ENCODE measurements around the gene CREB3L2. TPM values are rescaled to one million over a fixed set of nuclear protein-coding genes. Genes with fewer than 3 reads are reported as not detected.

CREB3L2 gene
- total and polyA plus RNA-seq, 2 donors (not counting 1 experiment from before 2014, with no cell fraction given) = 13.8 to 25.1 TPM

DNA sequence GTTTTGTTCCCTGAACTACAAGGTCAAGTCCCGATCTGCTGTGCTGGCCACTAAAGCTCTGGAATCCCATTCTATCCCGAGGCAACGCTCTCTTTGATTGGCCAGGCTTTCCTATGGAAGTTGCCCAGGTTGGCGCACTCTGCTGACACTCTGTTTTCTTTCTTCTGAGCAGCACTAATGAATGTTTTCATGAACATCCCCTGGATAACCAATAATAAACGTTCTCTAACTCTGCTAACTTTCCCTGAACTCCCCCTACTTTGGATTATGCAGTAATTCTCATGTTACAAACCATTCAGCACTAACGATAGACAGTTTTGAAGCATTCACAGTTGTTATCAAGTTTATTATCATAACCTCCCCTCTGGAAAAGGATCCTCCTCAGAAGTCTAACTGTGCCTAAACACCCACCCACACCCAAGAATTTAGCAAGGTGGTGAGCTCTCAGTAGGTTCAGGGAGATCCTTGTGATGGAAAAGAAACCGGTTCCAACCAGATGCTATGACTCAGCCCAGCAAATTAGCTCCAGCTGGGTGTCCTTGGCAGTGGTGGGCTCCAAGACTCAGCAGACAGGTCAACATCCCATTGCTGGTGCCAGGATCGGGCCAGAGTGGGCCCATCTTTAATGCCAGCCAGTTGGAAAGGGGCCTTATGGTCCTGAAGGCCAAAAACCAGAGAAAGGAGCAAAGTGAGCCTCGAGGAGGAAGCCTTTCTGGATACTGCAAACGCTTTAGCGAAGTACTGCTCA is 68.4 kb downstream of the CREB3L2 start:
- Mint-ChIP-seq H3K4me1 (peaks cover 36% of the 10 kb centered on the region), H3K27ac (peak overlapping the region; percentile 8), H3K27me3 (no peaks in the 10 kb centered on the region), H3K9me3 (ENCODE audit: insufficient read depth) (no peaks in the 10 kb centered on the region), H3K4me3 (no peak overlapping the region)
- Histone ChIP-seq H3K4me2 (replicated peaks; ENCODE audit: low read depth, low read length, poor library complexity, severe bottlenecking) (no peak overlapping the region), H4K20me1 (ENCODE audit: control insufficient read depth, insufficient read depth, low read length, poor library complexity, severe bottlenecking) (peaks cover 6% of the 10 kb centered on the region), H3K27ac (ENCODE audit: low read length in 2 of 2) (peak overlapping the region in 1 of 2 donors; percentile 15), H3K79me2 (ENCODE audit: control insufficient read depth, insufficient read depth, low read length) (peaks cover 64% of the 10 kb centered on the region), H3K36me3 (replicated peaks in 1 of 2; ENCODE audit: control extremely low read depth in 1 of 2, control insufficient read depth in 1 of 2, extremely low read depth in 1 of 2, insufficient read depth in 2 of 2, low read length in 1 of 2) (no peaks in the 10 kb centered on the region), H3K4me1 (ENCODE audit: control insufficient read depth in 2 of 2, insufficient read depth in 2 of 2, low read length in 2 of 2) (peaks cover 28 to 30% of the 10 kb centered on the region in 2 donors), H3K9ac (ENCODE audit: low read length) (no peak overlapping the region), H3K27me3 (replicated peaks in 1 of 4; ENCODE audit: control extremely low read depth in 1 of 4, control insufficient read depth in 3 of 4, insufficient read depth in 4 of 4, low read length in 3 of 4) (no peaks in the 10 kb centered on the region), H3K4me3 (ENCODE audit: control extremely low read depth in 1 of 5, extremely low read depth in 1 of 5, insufficient read depth in 1 of 5, low read depth in 2 of 5, low read length in 4 of 5) (no peak overlapping the region), H2AFZ (ENCODE audit: insufficient read depth, low read depth, low read length, poor library complexity, severe bottlenecking) (no peak overlapping the region), H3K9me3 (ENCODE audit: control extremely low read depth in 1 of 3, control insufficient read depth in 2 of 3, insufficient read depth in 1 of 3, low read length in 2 of 3) (no peaks in the 10 kb centered on the region)
- ChIA-PET POLR2A (interaction anchor here (2.2 kb wide), 1 partner anchor 69 kb away, joined by 9 read pairs; the partner anchor contains the start of gene CREB3L2), CTCF (interaction anchor here (0.6 to 1.8 kb wide), 2 partner anchors 30 to 75 kb away, joined by 3 to 8 read pairs; no protein-coding TSS in a partner anchor)
- WGBS (ENCODE audit: insufficient coverage) = 63% methylated on average over 9 of the region's 11 CpGs
- ATAC-seq (ENCODE audit: low read depth) (no peak), DNase-seq (no peak)
- no peak for TF ChIP-seq EZH2 (IDR thresholded peaks at IDR 0.05; ENCODE audit: borderline replicate concordance, insufficient read depth, low read depth, low read length, poor library complexity, severe bottlenecking)
- TF ChIP-seq, protein P1, sequence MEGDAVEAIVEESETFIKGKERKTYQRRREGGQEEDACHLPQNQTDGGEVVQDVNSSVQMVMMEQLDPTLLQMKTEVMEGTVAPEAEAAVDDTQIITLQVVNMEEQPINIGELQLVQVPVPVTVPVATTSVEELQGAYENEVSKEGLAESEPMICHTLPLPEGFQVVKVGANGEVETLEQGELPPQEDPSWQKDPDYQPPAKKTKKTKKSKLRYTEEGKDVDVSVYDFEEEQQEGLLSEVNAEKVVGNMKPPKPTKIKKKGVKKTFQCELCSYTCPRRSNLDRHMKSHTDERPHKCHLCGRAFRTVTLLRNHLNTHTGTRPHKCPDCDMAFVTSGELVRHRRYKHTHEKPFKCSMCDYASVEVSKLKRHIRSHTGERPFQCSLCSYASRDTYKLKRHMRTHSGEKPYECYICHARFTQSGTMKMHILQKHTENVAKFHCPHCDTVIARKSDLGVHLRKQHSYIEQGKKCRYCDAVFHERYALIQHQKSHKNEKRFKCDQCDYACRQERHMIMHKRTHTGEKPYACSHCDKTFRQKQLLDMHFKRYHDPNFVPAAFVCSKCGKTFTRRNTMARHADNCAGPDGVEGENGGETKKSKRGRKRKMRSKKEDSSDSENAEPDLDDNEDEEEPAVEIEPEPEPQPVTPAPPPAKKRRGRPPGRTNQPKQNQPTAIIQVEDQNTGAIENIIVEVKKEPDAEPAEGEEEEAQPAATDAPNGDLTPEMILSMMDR (IDR thresholded peaks at IDR 0.05) = no peak
- intact Hi-C loops (cut with micrococcal nuclease) = no loop called here

DNA sequence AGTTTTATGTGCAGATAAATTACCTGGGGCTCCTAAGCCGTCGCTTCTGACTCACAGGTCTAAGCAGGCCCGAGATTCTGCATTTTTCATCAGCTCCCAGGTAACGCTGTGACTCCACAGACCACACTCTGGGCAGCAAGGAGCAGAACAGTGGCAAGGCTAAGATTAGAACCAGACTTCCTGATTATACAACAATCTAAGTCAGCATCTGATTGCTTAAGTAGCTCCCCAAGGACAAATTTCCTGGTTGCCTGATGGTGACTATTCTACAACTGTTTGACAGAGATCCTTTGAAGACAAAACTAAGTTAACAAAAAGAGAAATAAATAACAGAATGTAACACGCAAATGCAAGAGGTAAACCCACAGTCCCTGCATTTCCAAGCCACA is 69.0 kb downstream of the CREB3L2 start:
- Histone ChIP-seq H3K9me3 (ENCODE audit: control extremely low read depth in 1 of 3, control insufficient read depth in 2 of 3, insufficient read depth in 1 of 3, low read length in 2 of 3) (no peaks in the 10 kb centered on the region), H3K4me1 (ENCODE audit: control insufficient read depth in 2 of 2, insufficient read depth in 2 of 2, low read length in 2 of 2) (peaks cover 28 to 30% of the 10 kb centered on the region in 2 donors), H3K27me3 (replicated peaks in 1 of 4; ENCODE audit: control extremely low read depth in 1 of 4, control insufficient read depth in 3 of 4, insufficient read depth in 4 of 4, low read length in 3 of 4) (no peaks in the 10 kb centered on the region), H2AFZ (ENCODE audit: insufficient read depth, low read depth, low read length, poor library complexity, severe bottlenecking) (no peak overlapping the region), H3K79me2 (ENCODE audit: control insufficient read depth, insufficient read depth, low read length) (peaks cover 69% of the 10 kb centered on the region), H3K27ac (ENCODE audit: low read length in 2 of 2) (peak overlapping the region in 1 of 2 donors; percentile 15), H3K4me3 (ENCODE audit: control extremely low read depth in 1 of 5, extremely low read depth in 1 of 5, insufficient read depth in 1 of 5, low read depth in 2 of 5, low read length in 4 of 5) (no peak overlapping the region), H3K4me2 (replicated peaks; ENCODE audit: low read depth, low read length, poor library complexity, severe bottlenecking) (no peak overlapping the region), H3K9ac (ENCODE audit: low read length) (no peak overlapping the region), H4K20me1 (ENCODE audit: control insufficient read depth, insufficient read depth, low read length, poor library complexity, severe bottlenecking) (peaks cover 6% of the 10 kb centered on the region), H3K36me3 (replicated peaks in 1 of 2; ENCODE audit: control extremely low read depth in 1 of 2, control insufficient read depth in 1 of 2, extremely low read depth in 1 of 2, insufficient read depth in 2 of 2, low read length in 1 of 2) (peaks cover 0 to 2% of the 10 kb centered on the region in 2 experiments)
- ATAC-seq (ENCODE audit: low read depth) = no peak
- no peak overlapping the region for H3K27ac Mint-ChIP-seq
- TF ChIP-seq EZH2 (IDR thresholded peaks at IDR 0.05; ENCODE audit: borderline replicate concordance, insufficient read depth, low read depth, low read length, poor library complexity, severe bottlenecking) = no peak
- POLR2A ChIA-PET = no interaction called here
- DNase-seq = no peak
- CTCF ChIA-PET = no interaction called here
- intact Hi-C loops (cut with micrococcal nuclease) = no loop called here
- peaks cover 36% of the 10 kb centered on the region for H3K4me1 Mint-ChIP-seq
- H3K9me3 Mint-ChIP-seq (ENCODE audit: insufficient read depth) = no peaks in the 10 kb centered on the region
- no peaks in the 10 kb centered on the region for H3K27me3 Mint-ChIP-seq
- no peak overlapping the region for H3K4me3 Mint-ChIP-seq
- 31% methylated on average over 5 of the region's 5 CpGs for WGBS (ENCODE audit: insufficient coverage)

All from B cell (primary cell).